CD4-positive, alpha-beta T cell treated with Interferon alpha-2 for 1 hour (primary cell): Measurements from ENCODE around the gene LIMS2.
A peak's percentile ranks its signal among the peaks of the same experiment; 100 is the strongest.

Experiments
- DNase-seq, 2 donors: peaks; one replicate each; pipeline ENCODE4 v3.0.0-alpha.2; 2020 to 2022

LIMS2 gene

GRCh38 chr2:127700527-127701192, 25.3 kb upstream of the LIMS2 start:
- peak; percentile 49 to 83 for DNase-seq

- no peak for DNase-seq
Observed at GRCh38 chr2:127698553-127699355, 23.4 kb upstream of the LIMS2 start.

GRCh38 chr2:127697482-127698180, 22.3 kb upstream of the LIMS2 start:
- no peak for DNase-seq

- DNase-seq, result peak in 1 of 2 donors; percentile 63
Observed at GRCh38 chr2:127695491-127696472, 20.5 kb upstream of the LIMS2 start.

GRCh38 chr2:127694986-127695385, 19.7 kb upstream of the LIMS2 start:
- DNase-seq, result no peak

GRCh38 chr2:127690696-127691095, 15.4 kb upstream of the LIMS2 start:
- DNase-seq, result no peak

- no peak for DNase-seq
Observed at GRCh38 chr2:127688405-127688804, 13.1 kb upstream of the LIMS2 start.

- no peak for DNase-seq
Observed at GRCh38 chr2:127685410-127686080, 10.2 kb upstream of the LIMS2 start.

GRCh38 chr2:127683757-127684156, 8.4 kb upstream of the LIMS2 start:
- DNase-seq, result no peak

GRCh38 chr2:127683056-127683455, 7.7 kb upstream of the LIMS2 start:
- DNase-seq, result no peak

GRCh38 chr2:127681976-127682857, 6.9 kb upstream of the LIMS2 start:
- no peak for DNase-seq

- no peak for DNase-seq
Observed at GRCh38 chr2:127681288-127681804, 6.0 kb upstream of the LIMS2 start.

GRCh38 chr2:127680706-127681287, 5.5 kb upstream of the LIMS2 start:
- DNase-seq, result no peak

GRCh38 chr2:127679680-127680361, 4.5 kb upstream of the LIMS2 start:
- no peak for DNase-seq

- no peak for DNase-seq
Observed at GRCh38 chr2:127678991-127679390, 3.7 kb upstream of the LIMS2 start.

GRCh38 chr2:127678531-127678930, 3.2 kb upstream of the LIMS2 start:
- DNase-seq, result no peak

GRCh38 chr2:127676906-127677305, 1.6 kb upstream of the LIMS2 start:
- no peak for DNase-seq

- DNase-seq, result peak in 1 of 2 donors; percentile 15
Observed at GRCh38 chr2:127674241-127675209, 805 bp downstream of the LIMS2 start.
